ENCODE data around the gene ABCB11.

DNA sequence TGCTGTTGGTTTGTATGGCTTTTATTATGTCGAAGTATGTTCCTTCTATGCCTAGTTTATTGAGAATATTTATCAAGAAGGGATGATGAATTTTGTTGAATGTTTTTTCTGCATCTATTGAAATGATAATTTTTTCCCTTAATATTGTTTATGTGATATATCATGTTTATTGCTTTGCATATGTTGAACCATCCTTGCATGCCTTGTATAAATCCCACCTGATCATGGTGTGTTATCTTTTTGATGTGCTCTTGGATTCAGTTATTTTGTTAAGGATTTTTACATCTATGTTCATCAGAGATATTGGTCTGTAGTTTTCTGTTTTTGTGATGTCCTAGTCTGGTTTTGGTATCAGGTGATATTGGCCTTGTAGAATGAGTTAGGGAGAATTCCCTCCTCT lies 79.3 kb downstream of the ABCB11 start:
- TF ChIP-seq POLR2AphosphoS5 (IDR thresholded peaks at IDR 0.05; ENCODE audit: low read depth) (no peak), CTCF (IDR thresholded peaks at IDR 0.05; ENCODE audit: insufficient read depth, low read length) (no peak)
- TF ChIP-seq, protein P1, sequence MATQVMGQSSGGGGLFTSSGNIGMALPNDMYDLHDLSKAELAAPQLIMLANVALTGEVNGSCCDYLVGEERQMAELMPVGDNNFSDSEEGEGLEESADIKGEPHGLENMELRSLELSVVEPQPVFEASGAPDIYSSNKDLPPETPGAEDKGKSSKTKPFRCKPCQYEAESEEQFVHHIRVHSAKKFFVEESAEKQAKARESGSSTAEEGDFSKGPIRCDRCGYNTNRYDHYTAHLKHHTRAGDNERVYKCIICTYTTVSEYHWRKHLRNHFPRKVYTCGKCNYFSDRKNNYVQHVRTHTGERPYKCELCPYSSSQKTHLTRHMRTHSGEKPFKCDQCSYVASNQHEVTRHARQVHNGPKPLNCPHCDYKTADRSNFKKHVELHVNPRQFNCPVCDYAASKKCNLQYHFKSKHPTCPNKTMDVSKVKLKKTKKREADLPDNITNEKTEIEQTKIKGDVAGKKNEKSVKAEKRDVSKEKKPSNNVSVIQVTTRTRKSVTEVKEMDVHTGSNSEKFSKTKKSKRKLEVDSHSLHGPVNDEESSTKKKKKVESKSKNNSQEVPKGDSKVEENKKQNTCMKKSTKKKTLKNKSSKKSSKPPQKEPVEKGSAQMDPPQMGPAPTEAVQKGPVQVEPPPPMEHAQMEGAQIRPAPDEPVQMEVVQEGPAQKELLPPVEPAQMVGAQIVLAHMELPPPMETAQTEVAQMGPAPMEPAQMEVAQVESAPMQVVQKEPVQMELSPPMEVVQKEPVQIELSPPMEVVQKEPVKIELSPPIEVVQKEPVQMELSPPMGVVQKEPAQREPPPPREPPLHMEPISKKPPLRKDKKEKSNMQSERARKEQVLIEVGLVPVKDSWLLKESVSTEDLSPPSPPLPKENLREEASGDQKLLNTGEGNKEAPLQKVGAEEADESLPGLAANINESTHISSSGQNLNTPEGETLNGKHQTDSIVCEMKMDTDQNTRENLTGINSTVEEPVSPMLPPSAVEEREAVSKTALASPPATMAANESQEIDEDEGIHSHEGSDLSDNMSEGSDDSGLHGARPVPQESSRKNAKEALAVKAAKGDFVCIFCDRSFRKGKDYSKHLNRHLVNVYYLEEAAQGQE (IDR thresholded peaks at IDR 0.05; ENCODE audit: insufficient replicate concordance, low read depth), result no peak
